SK-N-MC (cell line): Measurements from ENCODE around the gene RINL.

Experiments used
- EZH2 ChIP-seq: fragments of 200-600 bp; sonication (generic); IDR thresholded peaks from one replicate; pipeline ENCODE4 v1.6.1; 2017; ENCODE audit warnings: antibody characterized with exemption
- FOXP2 ChIP-seq: optimal IDR thresholded peaks from 2 replicates; pipeline ENCODE3; 2011; ENCODE audit warnings: mild to moderate bottlenecking, moderate library complexity; ENCODE audit not compliant: insufficient read depth; ENCODE audit errors: extremely low read length, control extremely low read depth
- POLR2AphosphoS5 ChIP-seq: IDR thresholded peaks from 2 replicates; pipeline ENCODE4 v1.6.1; 2012; ENCODE audit warnings: mild to moderate bottlenecking, low read depth, low read length, borderline replicate concordance

DNA sequence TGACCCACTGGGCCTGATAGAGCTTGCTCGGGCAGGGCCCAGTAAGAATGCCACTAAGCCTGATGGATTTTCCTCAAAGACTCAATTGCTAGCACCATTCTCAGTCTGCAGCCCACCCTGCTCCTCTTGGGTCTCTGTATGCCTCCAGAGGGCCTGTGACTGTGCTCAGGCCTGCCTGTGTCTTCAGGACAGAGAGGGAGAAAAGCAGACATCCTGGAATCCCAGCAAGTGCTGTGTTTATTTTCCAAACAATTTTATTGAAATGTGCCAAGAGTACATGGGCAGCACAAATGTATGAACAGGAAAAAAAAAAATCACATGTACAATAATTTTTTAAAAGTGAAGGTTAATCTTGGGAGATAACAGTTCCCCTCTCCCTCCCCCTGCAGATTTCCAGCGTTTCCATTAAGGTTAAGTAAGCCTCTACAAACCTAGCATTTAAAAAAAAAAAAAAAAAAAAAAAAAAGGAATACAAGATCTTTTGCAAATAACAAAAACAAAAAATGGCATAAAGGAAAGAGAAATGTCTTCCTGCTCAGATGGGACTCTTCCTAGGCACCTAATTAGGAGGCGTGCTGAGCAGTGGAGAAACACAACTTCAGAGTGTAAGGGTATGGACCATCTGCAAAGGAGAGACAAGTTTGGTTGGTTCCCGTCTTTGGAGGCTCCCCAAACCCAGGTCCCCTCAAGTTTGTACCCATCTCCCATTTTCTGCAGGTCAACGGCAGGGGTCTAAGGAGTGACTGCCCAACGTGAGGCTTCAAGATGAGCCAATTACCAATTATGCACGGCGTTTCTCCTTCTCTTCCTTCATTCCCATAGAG lies 41.7 kb downstream of the RINL start:
- TF ChIP-seq POLR2AphosphoS5 (no peak), EZH2 (no peak), FOXP2 (no peak)
